GM19328 (cell line): ENCODE measurements around the gene TACC2.
"Not testable (repeated sequence)": the region's sequence is repeated elsewhere in the genome, so short reads cannot be mapped to it uniquely, and the experiment has no call there.

ENCODE experiments used
- ATAC-seq: cut with Tn5 transposase; IDR thresholded peaks from one replicate; pipeline ENCODE4 v1.9.1; 2021; ENCODE audit warnings: mild to moderate bottlenecking, moderate library complexity; ENCODE audit not compliant: unreplicated experiment

TACC2 gene

DNA sequence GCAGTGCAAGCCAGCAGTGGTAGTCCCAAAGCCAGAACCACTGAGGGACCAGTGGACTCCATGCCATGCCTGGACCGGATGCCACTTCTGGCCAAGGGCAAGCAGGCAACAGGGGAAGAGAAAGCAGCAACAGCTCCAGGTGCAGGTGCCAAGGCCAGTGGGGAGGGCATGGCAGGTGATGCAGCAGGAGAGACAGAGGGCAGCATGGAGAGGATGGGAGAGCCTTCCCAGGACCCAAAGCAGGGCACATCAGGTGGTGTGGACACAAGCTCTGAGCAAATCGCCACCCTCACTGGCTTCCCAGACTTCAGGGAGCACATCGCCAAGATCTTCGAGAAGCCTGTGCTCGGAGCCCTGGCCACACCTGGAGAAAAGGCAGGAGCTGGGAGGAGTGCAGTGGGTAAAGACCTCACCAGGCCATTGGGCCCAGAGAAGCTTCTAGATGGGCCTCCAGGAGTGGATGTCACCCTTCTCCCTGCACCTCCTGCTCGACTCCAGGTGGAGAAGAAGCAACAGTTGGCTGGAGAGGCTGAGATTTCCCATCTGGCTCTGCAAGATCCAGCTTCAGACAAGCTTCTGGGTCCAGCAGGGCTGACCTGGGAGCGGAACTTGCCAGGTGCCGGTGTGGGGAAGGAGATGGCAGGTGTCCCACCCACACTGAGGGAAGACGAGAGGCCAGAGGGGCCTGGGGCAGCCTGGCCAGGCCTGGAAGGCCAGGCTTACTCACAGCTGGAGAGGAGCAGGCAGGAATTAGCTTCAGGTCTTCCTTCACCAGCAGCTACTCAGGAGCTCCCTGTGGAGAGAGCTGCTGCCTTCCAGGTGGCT, 97.7 kb downstream of the TACC2 start:
- ATAC-seq = no peak

DNA sequence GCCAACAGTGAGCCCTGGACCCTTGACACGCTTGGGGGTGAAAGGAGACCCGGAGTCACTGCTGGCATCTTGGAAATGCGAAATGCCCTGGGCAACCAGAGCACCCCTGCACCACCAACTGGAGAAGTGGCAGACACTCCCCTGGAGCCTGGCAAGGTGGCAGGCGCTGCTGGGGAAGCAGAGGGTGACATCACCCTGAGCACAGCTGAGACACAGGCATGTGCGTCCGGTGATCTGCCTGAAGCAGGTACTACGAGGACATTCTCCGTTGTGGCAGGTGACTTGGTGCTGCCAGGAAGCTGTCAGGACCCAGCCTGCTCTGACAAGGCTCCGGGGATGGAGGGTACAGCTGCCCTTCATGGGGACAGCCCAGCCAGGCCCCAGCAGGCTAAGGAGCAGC, 98.5 kb downstream of the TACC2 start:
- ATAC-seq = no peak

DNA sequence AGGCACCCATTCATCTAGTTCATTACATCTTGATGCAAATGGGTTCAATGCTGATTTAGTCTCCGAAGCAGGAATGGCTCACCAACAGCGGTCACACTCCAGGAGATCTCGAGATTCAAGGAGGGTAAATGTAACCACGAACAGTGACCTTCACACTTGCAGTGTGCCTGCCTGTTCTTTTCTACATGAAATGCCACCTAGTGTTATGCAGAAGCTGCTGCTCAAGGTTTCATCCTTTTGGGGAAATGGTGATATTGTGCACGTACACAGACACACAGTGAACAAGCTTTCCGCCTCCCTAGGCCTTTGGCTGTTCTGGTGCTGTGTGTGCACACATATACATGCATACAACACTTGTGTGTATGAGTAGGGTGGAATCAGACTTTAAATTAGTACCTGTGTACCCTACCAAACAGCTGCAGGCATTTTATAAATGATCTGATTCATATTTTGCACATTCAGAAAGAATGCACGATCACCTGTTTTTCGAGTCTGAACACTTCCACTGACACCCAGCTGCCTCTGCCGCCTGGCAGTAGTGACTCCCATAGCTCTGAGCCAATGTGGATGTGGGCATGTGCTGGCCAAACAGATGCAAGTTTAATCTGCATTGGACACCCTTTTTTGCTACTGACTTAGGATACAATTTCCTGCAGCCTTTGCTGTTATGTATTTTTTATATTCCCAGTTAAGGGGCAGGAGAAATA, 100.5 kb downstream of the TACC2 start:
- no peak for ATAC-seq

DNA sequence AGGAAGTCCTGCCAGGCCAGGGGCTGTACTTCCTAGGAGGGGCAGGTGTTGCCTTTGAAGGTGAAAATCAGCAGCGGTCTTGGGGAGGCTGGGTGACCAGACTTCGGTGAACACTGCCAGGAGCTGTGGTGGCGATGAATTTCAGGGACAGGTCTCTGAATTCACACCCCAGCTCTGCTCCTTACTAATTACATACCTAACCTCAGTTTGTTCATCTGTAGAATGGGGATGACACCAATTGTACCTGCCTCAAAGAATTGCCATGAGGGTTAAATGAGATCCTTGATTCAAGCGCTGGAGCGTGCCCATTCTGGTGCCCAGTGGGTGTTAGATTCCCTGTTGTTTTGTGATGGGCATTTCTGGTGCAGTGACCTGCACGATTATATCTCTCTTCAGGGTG, 102.8 kb downstream of the TACC2 start:
- ATAC-seq = no peak

DNA sequence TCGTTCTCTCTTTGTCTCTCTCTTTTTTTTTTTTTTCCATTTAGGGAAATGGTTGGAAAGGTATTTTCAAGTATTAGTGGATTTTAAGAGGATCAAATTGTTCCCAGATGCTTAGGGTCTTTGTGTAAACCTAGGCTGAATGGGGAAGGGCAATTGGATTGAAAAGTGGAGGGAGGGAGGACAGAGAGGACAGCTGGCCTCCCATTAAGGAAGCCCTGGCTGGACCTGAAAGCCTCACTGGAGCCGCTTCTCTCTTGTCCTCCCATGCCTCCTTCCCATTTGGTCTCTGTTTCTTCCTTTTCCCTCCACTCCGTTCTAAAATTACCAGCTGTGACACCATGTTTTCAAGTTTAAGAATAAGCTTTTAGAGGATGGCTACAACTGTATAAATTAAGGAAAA, 104.1 kb downstream of the TACC2 start:
- no peak for ATAC-seq

DNA sequence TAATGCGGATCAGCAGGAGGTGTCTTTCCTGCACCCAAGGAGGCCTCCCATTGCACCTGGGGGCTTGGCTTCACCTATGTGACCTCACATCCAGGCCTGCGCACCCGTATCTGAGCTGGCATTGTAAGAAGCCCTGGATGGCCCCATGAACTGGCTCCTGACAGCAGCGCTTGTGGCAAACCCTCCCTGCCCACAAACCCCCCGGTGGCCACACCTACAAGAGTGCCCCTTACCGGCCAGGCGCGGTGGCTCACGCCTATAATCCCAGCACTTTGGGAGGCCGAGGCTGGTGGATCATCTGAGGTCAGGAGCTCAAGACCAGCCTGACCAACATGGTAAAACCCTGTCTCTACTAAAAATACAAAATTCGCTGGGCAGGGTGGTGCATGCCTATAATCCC, 107.2 kb downstream of the TACC2 start:
- not testable (repeated sequence) for ATAC-seq

DNA sequence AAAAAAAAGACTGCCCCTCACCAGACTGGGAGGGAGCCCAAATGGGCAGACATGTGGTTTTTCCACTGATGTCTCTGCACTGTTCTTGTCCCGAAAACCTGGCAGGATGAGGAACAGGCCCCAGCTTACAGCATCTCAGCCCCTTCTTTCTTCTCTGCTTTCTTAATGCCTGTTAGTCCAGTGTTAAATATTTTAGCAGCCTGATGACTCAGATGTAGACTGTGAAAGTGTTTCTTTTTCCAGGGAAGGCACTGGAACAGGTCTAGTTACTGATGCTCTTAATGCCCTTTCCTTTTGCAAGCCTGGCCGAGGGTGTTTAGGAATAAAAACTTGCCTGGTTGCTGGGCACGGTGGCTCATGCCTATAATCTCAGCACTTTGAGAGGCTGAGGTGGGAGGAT, 107.7 kb downstream of the TACC2 start:
- no peak for ATAC-seq

DNA sequence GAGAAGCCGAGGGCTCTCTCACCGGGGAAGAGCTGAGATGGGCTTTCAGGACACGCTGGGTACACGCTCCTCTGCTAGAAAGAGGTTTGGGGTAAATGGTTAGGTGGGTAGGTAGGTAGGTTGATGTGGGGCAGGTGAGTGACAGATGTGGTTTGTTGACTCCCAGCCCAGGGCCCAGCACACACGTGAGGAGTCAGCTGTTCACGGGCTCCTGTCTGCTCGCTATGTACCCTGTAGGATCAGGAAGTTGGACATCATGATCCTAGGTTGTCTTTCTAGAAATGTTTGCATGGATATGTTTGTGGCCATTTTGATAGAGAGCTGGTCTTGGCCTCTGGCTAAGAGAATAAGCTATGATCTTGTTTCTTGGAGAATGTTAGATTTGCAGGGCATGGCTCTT, 109.0 kb downstream of the TACC2 start:
- no peak for ATAC-seq

DNA sequence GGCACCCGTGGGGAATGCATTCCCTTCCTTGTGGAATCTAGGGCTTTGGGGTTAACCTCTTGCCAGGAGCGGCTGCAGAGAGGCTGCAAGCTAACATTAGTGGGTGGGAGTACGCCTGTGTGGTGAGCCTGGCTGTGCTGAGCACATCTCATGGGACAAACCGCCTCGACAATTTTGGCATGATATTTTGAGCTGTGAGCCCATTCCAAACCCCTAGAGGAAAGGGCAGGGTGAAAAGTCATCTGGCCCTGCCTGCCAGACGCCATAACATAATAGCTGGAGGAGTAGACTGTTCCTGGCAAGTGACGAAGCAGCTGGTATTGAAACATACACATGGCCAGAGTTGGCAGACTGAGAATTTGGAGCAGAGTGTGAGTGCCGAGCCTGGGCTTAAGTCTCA, 110.0 kb downstream of the TACC2 start:
- ATAC-seq = no peak

DNA sequence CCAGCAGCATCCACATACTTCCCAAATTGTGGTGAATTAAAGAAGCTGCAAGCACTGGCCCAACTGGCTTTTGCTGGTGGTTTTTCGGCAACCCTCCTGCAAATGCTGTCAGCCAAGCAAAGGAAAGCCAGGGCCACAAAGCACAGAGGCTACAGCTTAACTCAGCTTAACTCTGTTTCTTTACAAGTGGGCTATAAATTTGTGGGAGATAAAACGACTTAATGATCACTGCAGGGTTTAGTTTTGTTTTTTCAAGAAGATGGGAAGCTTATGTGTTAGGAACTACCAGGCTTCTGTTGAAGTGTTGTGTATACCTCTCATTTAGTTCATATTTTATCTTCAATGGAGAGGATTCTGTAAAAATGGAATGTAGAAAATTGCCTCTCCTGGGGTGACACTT, 110.6 kb downstream of the TACC2 start:
- no peak for ATAC-seq

DNA sequence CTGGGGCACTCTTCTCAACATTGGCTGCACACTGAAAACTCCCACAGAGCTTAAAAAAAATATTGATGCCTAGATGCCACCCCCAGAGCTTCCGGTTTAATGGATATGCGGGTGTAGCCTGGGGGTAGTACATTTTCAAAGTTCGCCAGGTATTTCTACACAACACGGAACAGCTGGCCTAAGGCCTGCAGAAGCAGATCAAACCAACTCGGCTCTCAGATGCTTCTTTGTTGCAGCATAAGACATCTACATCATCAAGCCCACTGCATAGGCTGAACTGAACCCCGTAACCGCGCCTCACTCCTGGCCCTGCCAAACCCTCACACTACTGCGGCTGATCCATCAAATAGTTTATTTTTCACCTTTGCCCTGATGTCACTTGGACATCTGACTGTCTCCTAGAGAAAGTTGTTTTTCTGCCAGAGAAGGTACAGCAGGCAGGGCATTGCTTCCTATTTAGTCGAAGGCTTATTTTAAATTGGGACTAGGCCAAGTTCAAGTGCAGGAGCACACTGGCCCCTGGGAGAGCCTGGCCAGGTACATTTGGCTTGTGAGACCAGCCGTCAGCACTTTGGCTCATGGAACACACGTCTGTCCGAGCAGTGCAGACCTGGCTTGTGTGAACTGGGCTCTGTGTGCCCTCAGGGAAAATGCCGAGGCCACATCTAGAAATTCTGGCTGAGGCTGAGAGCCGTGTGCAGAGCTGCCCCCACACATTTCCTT, 113.3 kb downstream of the TACC2 start:
- ATAC-seq = no peak

DNA sequence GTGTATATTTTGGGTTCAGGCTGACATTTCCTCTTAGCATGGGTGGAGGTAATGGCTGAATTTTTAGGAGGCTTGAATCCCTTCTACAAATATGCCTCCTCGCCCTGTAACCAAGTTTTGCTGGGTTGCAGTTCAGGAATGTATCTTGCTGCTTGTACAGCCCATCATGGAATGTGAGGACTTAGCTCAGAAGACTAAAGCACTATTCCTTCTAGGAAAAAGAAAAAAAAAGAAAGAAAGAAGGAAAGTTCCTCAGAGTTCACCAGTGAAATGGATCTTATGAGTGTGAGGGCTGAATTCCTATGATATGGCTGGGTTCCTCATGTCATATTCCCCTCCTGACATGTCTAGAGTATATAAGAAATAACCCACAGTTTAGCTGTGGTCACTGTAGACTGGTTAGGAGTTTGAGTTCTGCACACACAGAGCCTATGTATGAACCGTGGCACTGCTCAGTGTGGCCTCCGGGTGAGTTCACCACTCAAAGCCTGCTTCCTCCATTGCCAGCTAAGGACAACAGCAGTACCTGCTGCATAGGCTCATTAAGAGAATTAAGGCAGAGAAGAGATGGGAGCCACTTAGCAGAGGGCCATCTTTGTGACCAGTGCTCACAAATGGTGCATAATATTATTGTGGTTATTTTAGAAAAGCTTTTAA, 114.0 kb downstream of the TACC2 start:
- no peak for ATAC-seq

DNA sequence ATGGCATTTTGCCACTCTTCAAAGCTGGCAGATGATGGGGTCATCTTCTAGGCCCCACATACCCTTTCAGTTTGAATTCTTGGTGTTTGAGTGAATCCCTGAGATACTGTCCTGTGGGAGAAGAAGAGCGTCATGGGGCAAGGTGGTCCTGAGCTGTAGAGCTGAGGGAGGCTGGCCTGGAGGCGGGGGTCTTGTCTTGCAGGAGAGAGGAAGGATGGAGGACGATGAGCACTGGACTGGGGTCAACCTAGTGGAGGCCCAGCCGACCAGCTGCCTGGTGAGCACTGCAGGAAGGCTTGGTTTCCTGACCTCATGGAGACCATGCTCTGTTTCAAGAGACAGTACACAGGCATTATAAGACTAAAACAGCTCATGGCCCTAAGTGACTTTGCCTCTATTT, 114.6 kb downstream of the TACC2 start:
- ATAC-seq = no peak

DNA sequence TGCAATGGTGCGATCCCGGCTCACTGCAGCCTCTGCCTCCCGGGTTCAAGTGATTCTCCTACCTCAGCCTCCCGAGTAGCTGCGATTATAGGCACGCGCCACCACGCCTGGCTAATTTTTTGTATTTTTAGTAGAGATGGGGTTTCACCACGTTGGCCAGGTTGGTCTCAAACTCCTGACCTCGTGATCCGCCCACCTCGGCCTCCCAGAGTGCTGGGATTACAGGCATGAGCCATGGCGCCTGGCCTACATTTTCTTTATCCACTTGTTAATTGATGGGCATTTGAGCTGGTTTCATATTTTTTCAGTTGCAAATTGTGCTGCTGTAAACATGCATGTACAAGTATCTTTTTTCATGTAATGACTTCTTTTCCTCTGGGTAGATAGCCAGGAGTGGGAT, 119.8 kb downstream of the TACC2 start:
- ATAC-seq = not testable (repeated sequence)

DNA sequence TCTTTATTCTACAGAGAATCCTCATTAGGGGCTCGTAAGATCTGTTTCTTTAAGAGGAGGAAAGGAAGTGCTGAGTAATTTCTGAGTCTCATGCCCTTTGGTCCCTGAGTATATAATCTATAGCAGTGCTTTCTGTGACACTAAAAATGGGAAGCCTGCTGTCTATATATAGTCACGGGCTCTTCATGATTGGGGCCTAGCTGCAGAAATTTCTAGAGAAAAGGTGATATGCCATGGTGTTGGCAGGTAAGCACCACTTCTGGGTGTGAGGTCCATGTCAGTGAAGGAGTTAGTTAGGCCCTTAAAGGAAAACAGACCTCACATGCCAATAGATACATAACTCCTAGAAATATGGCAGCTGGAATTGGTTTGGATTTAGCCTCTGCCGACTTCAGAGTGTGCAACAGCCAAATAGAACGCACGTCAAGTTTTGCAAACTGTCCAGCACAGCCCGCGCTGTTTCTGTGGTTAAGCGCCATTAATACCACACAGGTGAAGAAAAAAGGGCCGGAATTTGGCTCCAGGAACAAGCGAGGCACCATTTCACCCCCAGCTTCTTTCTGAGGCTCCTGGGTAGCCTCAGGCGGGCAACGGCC, 123.2 kb downstream of the TACC2 start:
- ATAC-seq = no peak

DNA sequence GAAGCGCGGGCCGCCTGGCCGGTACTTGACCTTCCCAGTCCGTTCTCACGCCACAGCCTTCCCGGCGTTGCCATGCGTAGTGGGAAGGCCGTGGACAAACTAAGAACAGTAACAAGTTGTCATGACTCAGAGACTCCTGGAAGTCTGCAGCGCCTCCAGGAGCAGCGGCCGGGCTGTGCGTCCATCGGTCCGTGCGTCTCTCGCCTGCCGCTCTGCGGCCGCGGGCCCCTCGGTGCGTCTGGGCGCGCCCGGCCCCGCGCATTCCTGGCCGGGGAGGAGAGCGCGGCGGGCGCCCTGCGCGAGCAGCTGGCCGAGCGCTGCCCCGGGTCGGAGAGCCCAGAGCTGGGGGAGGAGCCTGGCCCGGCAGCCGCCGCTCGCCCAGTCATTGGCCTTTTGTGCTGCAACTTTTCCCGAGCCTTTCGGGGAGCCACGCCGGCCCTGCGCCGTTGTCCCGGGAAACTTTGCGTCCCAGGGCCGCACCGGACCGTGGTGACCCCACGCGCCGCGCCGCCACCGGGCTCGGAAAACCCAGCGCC, 123.7 kb downstream of the TACC2 start:
- no peak for ATAC-seq

DNA sequence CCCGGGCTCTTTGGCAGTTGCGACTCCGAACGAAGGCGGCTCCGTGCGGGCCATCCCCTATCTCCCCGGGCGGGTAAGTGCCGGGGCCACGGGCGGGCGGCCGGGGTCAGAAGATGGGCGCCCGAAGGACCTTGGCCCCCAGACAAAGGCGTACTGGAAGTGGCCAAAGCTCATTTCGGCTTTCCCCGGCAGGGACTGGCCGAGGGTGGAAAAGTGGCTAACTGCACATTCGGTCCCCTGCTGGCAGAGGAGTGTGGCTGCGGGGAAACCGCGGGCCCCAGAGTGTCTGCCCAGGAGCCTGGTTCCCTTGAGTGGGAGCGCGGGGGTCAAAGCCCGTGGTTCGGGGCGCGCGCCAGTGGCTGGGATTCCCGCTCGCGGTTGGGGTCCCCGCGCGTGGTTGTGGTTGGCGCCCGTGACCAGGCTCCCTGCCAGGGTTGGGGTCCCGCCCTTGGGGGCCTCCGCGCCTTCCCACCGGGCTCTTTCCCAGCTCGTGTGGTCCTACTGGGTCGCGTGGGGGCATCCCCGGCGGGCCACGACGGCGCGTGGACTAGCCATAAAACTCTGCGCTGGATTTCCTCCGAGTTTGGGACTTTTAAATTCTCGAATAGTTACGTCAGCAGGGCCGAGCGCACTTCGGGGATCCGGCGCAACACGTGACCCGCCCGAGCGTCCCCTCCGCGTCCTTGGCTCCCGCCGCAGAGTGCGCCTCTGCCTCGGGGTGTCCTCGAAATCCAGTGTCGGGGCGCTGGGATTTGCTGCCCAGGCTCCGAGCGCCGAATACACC, 124.4 kb downstream of the TACC2 start:
- ATAC-seq = no peak

DNA sequence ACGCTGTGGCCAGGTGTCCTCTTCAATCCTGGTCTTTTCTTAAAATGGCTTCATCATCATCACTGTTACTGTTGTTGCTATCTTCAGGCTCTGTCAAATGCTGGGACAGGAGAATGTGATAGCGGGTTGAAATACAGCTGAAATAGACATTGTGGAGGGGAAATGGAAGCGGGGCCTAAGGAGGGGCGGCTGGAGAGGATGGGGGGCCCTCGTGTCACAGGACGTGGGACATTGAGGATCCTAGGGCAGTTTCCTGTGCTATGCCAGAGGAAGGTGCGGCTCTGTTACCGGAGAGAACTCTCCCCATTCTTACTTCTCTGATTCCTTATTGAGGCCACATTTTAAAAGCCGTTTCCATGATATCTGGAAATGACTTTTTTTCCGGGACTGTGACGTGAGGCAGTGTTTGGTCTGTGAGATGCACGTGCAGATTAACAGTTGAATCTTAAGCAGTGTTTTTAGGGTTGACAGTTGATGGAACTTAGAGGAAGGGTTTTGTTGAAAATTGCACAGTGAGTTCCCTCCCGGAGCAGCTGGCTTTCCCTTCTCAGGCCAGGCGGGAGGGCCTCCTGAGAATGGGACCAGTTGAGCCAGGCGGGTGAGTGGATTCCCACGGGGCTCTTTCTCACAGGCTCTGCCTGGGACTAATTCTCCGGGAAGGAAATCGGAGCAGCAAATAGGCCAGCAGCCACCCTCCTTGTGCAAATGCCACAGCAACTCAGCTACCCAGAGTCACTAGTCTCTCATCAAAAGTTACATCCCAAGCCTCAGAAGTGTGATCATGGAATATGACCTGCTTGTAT, 125.2 kb downstream of the TACC2 start:
- no peak for ATAC-seq

DNA sequence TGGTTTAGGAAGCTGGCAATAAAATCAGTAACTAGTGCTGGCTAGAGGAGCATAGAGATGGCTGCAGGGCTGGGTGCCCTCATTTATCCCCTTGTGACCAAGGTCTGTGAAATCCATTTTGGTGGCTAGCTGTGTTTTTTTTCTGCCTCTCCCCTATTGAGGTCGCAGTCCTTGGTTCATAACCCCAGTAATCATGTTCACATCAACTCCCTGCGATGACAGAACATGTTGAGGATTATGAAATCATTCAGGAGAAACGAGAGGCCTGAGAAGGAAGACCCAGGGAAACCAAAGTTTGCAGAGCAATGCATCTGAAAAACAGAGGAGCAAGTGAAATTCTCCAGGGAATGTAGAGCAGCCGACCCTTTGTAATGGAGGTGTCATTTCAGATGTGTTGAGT, 126.9 kb downstream of the TACC2 start:
- ATAC-seq = no peak
